GM19455 (cell line): ENCODE data around the gene PRDM16.

Source experiments
- ATAC-seq: cut with Tn5 transposase; IDR thresholded peaks from one replicate; pipeline ENCODE4 v1.9.1; 2021; ENCODE audit not compliant: unreplicated experiment

The PRDM16 gene

GRCh38 chr1:3101124-3101939, 32.3 kb downstream of the PRDM16 start:
- no peak for ATAC-seq

- ATAC-seq: no peak
Measured at GRCh38 chr1:3102641-3103040, 33.6 kb downstream of the PRDM16 start.

- ATAC-seq: no peak
Measured at GRCh38 chr1:3103967-3104677, 35.1 kb downstream of the PRDM16 start.

GRCh38 chr1:3105167-3105863, 36.3 kb downstream of the PRDM16 start:
- ATAC-seq: no peak

- ATAC-seq: no peak
Measured at GRCh38 chr1:3106216-3106615, 37.2 kb downstream of the PRDM16 start.

- no peak for ATAC-seq
Measured at GRCh38 chr1:3107201-3107600, 38.2 kb downstream of the PRDM16 start.

GRCh38 chr1:3109355-3109754, 40.4 kb downstream of the PRDM16 start:
- no peak for ATAC-seq

GRCh38 chr1:3111348-3112021, 42.5 kb downstream of the PRDM16 start:
- ATAC-seq: no peak

- ATAC-seq: no peak
Measured at GRCh38 chr1:3112526-3112925, 43.5 kb downstream of the PRDM16 start.

GRCh38 chr1:3113047-3113740, 44.2 kb downstream of the PRDM16 start:
- no peak for ATAC-seq

- no peak for ATAC-seq
Measured at GRCh38 chr1:3113741-3114056, 44.7 kb downstream of the PRDM16 start.

GRCh38 chr1:3114131-3114744, 45.2 kb downstream of the PRDM16 start:
- no peak for ATAC-seq

GRCh38 chr1:3114846-3115245, 45.8 kb downstream of the PRDM16 start:
- no peak for ATAC-seq

GRCh38 chr1:3115275-3116149, 46.5 kb downstream of the PRDM16 start:
- ATAC-seq: no peak

- ATAC-seq: no peak
Measured at GRCh38 chr1:3116150-3116510, 47.1 kb downstream of the PRDM16 start.

- ATAC-seq: no peak
Measured at GRCh38 chr1:3116560-3116959, 47.6 kb downstream of the PRDM16 start.

GRCh38 chr1:3117879-3118278, 48.9 kb downstream of the PRDM16 start:
- no peak for ATAC-seq

GRCh38 chr1:3119061-3119460, 50.1 kb downstream of the PRDM16 start:
- no peak for ATAC-seq

GRCh38 chr1:3119725-3120124, 50.7 kb downstream of the PRDM16 start:
- no peak for ATAC-seq

GRCh38 chr1:3120140-3120539, 51.1 kb downstream of the PRDM16 start:
- no peak for ATAC-seq
